HCT116 (cell line): ENCODE results near the gene LAMA4. TPM values are rescaled to one million over a fixed set of nuclear protein-coding genes. Genes with fewer than 3 reads are reported as not detected.

ENCODE experiments used
- ATAC-seq: fragments of 200-7000 bp; cut with Tn5 transposase; 2 replicates; pipeline ENCODE4 v1.9.1; 2020; ENCODE audit warnings: mild to moderate bottlenecking, moderate library complexity
- BruUV-seq: library from RNA; stranded (reverse); fragments of 400-500 nt; replicated peaks from 2 replicates; lab custom pipeline; 2021; lab: Mats Ljungman, UMichigan
- CTCF ChIA-PET: fragments of 300-600 bp; sonication (Branson Sonifier 250); formaldehyde crosslinking; loops from one replicate; lab custom pipeline; 2021; ENCODE audit warnings: antibody characterized with exemption; lab: Charles Lee
- POLR2A ChIA-PET: fragments of 300-600, 350-600 bp; sonication (Branson Sonifier 250); formaldehyde crosslinking; loops from one replicate; lab custom pipeline; 2021; ENCODE audit warnings: antibody characterized with exemption; lab: Charles Lee
- RAD21 ChIA-PET, 2 experiments: fragments of 300-600 bp; sonication (Branson Sonifier 250); formaldehyde crosslinking; loops; one replicate each; lab custom pipeline; 2023; ENCODE audit warnings: low total read pairs in 2 of 2; ENCODE audit not compliant: uncharacterized antibody in 2 of 2, unreplicated experiment in 2 of 2, low non-redundant PET in 1 of 2; lab: Charles Lee
- DNase-seq: peaks from one replicate; pipeline ENCODE4 v3.0.0-alpha.2; 2010; ENCODE audit warnings: low read depth, low spot score
- H2AFZ ChIP-seq: fragments of 200-600 bp; shearing (Covaris generic), sonication (generic); 2 replicates; pipeline ENCODE4 v1.6.1; 2017; ENCODE audit warnings: low read depth, mixed run types, mixed read lengths, antibody characterized with exemption, low read length; ENCODE audit not compliant: poor library complexity, severe bottlenecking
- H3K27ac ChIP-seq: 2 replicates; pipeline ENCODE4 v1.5.1; 2012; ENCODE audit warnings: low read depth, low read length
- H3K27me3 ChIP-seq: fragments of 200-600 bp; sonication (generic); 2 replicates; pipeline ENCODE4 v1.6.1; 2016; ENCODE audit warnings: mixed run types, low read length, mixed read lengths; ENCODE audit not compliant: insufficient read depth
- H3K36me3 ChIP-seq, 2 experiments: fragments of 200-500 bp in 1 of 2; fragments of 200-600 bp in 1 of 2; sonication (Bioruptor generic) in 1 of 2; sonication (generic) in 1 of 2; 2 replicates each; pipeline versions ENCODE4 v1.5.1 to v1.6.1; 2014 to 2016; ENCODE audit warnings: low read length in 2 of 2, inconsistent platforms in 1 of 2, mixed read lengths in 1 of 2, mixed run types in 1 of 2; ENCODE audit not compliant: insufficient read depth in 2 of 2, control insufficient read depth in 1 of 2
- H3K4me1 ChIP-seq, 2 experiments: fragments of 200-600 bp in 1 of 2; sonication (generic) in 1 of 2; 2 replicates each; pipeline versions ENCODE4 v1.5.1 to v1.6.1; 2012 to 2017; ENCODE audit warnings: low read length in 2 of 2, inconsistent platforms in 1 of 2, mild to moderate bottlenecking in 1 of 2, mixed read lengths in 1 of 2, mixed run types in 1 of 2, moderate library complexity in 1 of 2; ENCODE audit not compliant: insufficient read depth in 2 of 2, control insufficient read depth in 1 of 2
- H3K4me2 ChIP-seq: fragments of 200-600 bp; sonication (generic); 2 replicates; pipeline ENCODE4 v1.6.1; 2017; ENCODE audit warnings: mixed run types, low read length, mixed read lengths
- H3K4me3 ChIP-seq, 2 experiments: fragments of 200-600 bp in 1 of 2; sonication (generic) in 1 of 2; replicated peaks in 1 of 2; 2 replicates each; pipeline ENCODE4 v1.5.1; 2011 to 2016; ENCODE audit warnings: low read length in 2 of 2, control low read depth in 1 of 2, low read depth in 1 of 2, mild to moderate bottlenecking in 1 of 2, mixed read lengths in 1 of 2, mixed run types in 1 of 2
- H3K79me2 ChIP-seq: fragments of 200-600 bp; sonication (generic); 2 replicates; pipeline ENCODE4 v1.6.1; 2017; ENCODE audit warnings: mild to moderate bottlenecking, mixed run types, low read length, moderate library complexity, mixed read lengths; ENCODE audit not compliant: insufficient read depth
- H3K9ac ChIP-seq: fragments of 200-600 bp; sonication (generic); 2 replicates; pipeline ENCODE4 v1.6.1; 2016; ENCODE audit warnings: low read length, mixed read lengths
- H3K9me2 ChIP-seq: fragments of 200-600 bp; sonication (generic), shearing (Covaris generic); 2 replicates; pipeline ENCODE4 v1.6.1; 2017; ENCODE audit warnings: mixed run types, mild to moderate bottlenecking, moderate library complexity; ENCODE audit not compliant: insufficient read depth
- H3K9me3 ChIP-seq, 2 experiments: fragments of 200-500 bp in 1 of 2; fragments of 200-600 bp in 1 of 2; sonication (Bioruptor generic) in 1 of 2; sonication (generic) in 1 of 2; 2 replicates each; pipeline ENCODE4 v1.6.1; 2014 to 2017; ENCODE audit warnings: low read length in 2 of 2, mixed read lengths in 2 of 2, inconsistent platforms in 1 of 2, low read depth in 1 of 2, mild to moderate bottlenecking in 1 of 2, mixed run types in 1 of 2, moderate library complexity in 1 of 2; ENCODE audit not compliant: control insufficient read depth in 1 of 2, insufficient read depth in 1 of 2
- H4K20me1 ChIP-seq: fragments of 200-600 bp; sonication (generic), shearing (Covaris generic); 2 replicates; pipeline ENCODE4 v1.6.1; 2017; ENCODE audit warnings: mixed run types, mild to moderate bottlenecking, moderate library complexity; ENCODE audit not compliant: insufficient read depth
- EGR1 ChIP-seq: IDR thresholded peaks from 2 replicates; pipeline ENCODE4 v1.6.1; 2012; ENCODE audit warnings: low read depth
- ELF1 ChIP-seq: IDR thresholded peaks from 2 replicates; pipeline ENCODE4 v1.6.1; 2012; ENCODE audit warnings: low read depth, borderline replicate concordance
- EZH2phosphoT487 ChIP-seq: fragments of 200-600 bp; IDR thresholded peaks from 2 replicates; pipeline ENCODE4 v1.6.1; 2018; ENCODE audit warnings: antibody characterized with exemption, borderline replicate concordance
- FOSL1 ChIP-seq: IDR thresholded peaks from 2 replicates; pipeline ENCODE4 v1.6.1; 2012; ENCODE audit warnings: low read depth
- JUND ChIP-seq: IDR thresholded peaks from 2 replicates; pipeline ENCODE4 v1.6.1; 2012
- POLR2AphosphoS5 ChIP-seq: IDR thresholded peaks from 2 replicates; pipeline ENCODE4 v1.6.1; 2011; ENCODE audit warnings: mild to moderate bottlenecking, low read depth, low read length, moderate library complexity
- SP1 ChIP-seq: IDR thresholded peaks from 2 replicates; pipeline ENCODE4 v1.6.1; 2012; ENCODE audit warnings: low read depth
- SRF ChIP-seq: IDR thresholded peaks from 2 replicates; pipeline ENCODE4 v1.6.1; 2012; ENCODE audit warnings: low read depth
- YY1 ChIP-seq: IDR thresholded peaks from 2 replicates; pipeline ENCODE4 v1.6.1; 2011; ENCODE audit warnings: low read length, low read depth, moderate library complexity, mild to moderate bottlenecking; ENCODE audit not compliant: insufficient replicate concordance; ENCODE audit errors: extremely low read depth
- ZNF274 ChIP-seq: fragments of 200-500 bp; sonication (Bioruptor generic); IDR thresholded peaks from 2 replicates; pipeline ENCODE4 v1.6.1; 2014; ENCODE audit warnings: mild to moderate bottlenecking, low read depth, low read length, inconsistent platforms
- intact Hi-C: fragments of 100-400 bp; cut with micrococcal nuclease; formaldehyde crosslinking; loops from 2 replicates; pipeline ENCODE4 v1.10.0; 2022
- total RNA-seq: library from RNA; stranded (reverse); gene quantifications from one replicate; pipeline ENCODE4 v1.2.1, GENCODE V29; 2021; ENCODE audit not compliant: unreplicated experiment
- TF ChIP-seq, protein P1 (sequence below): IDR thresholded peaks from 2 replicates; pipeline ENCODE4 v1.6.1; 2012; ENCODE audit warnings: low read depth
- TF ChIP-seq, protein P2 (sequence below): IDR thresholded peaks from 2 replicates; pipeline ENCODE4 v1.6.1; 2012
- TF ChIP-seq, protein P3 (sequence below), 3 experiments: fragments of 200-600 bp in 1 of 3; sonication (generic) in 1 of 3; IDR thresholded peaks in 2 of 3; conservative IDR thresholded peaks in 1 of 3; 2 replicates each; pipeline ENCODE4 v1.5.1; 2012 to 2017; ENCODE audit warnings: low read depth in 2 of 3, low read length in 2 of 3, antibody characterized with exemption in 1 of 3, borderline replicate concordance in 1 of 3, control low read depth in 1 of 3, mild to moderate bottlenecking in 1 of 3, mixed read lengths in 1 of 3, mixed run types in 1 of 3, moderate library complexity in 1 of 3; ENCODE audit not compliant: insufficient read depth in 1 of 3

The LAMA4 gene
- total RNA-seq, 1 experiment from 2014 or later: 2.2 TPM

GRCh38 chr6:112291161-112291762 is 36.9 kb upstream of the LAMA4 start:
- Histone ChIP-seq H3K36me3 (no peaks in the 10 kb centered on the region), H3K79me2 (no peaks in the 10 kb centered on the region), H2AFZ (no peak overlapping the region), H3K9me3 (no peaks in the 10 kb centered on the region), H3K9ac (no peak overlapping the region), H3K4me2 (no peak overlapping the region), H3K9me2 (no peaks in the 10 kb centered on the region), H3K4me3 (no peak overlapping the region), H4K20me1 (no peaks in the 10 kb centered on the region), H3K4me1 (no peaks in the 10 kb centered on the region), H3K27me3 (no peaks in the 10 kb centered on the region), H3K27ac (no peak overlapping the region)
- BruUV-seq: no TSS peak
- intact Hi-C loops: no loop called here
- ChIA-PET POLR2A (no interaction called here), RAD21 (no interaction called here), CTCF (no interaction called here)
- ATAC-seq (no peak), DNase-seq (no peak)
- no peak for TF ChIP-seq FOSL1
- TF ChIP-seq, protein P1, sequence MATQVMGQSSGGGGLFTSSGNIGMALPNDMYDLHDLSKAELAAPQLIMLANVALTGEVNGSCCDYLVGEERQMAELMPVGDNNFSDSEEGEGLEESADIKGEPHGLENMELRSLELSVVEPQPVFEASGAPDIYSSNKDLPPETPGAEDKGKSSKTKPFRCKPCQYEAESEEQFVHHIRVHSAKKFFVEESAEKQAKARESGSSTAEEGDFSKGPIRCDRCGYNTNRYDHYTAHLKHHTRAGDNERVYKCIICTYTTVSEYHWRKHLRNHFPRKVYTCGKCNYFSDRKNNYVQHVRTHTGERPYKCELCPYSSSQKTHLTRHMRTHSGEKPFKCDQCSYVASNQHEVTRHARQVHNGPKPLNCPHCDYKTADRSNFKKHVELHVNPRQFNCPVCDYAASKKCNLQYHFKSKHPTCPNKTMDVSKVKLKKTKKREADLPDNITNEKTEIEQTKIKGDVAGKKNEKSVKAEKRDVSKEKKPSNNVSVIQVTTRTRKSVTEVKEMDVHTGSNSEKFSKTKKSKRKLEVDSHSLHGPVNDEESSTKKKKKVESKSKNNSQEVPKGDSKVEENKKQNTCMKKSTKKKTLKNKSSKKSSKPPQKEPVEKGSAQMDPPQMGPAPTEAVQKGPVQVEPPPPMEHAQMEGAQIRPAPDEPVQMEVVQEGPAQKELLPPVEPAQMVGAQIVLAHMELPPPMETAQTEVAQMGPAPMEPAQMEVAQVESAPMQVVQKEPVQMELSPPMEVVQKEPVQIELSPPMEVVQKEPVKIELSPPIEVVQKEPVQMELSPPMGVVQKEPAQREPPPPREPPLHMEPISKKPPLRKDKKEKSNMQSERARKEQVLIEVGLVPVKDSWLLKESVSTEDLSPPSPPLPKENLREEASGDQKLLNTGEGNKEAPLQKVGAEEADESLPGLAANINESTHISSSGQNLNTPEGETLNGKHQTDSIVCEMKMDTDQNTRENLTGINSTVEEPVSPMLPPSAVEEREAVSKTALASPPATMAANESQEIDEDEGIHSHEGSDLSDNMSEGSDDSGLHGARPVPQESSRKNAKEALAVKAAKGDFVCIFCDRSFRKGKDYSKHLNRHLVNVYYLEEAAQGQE: no peak
- TF ChIP-seq JUND: no peak
- TF ChIP-seq EGR1: no peak
- TF ChIP-seq, protein P2, sequence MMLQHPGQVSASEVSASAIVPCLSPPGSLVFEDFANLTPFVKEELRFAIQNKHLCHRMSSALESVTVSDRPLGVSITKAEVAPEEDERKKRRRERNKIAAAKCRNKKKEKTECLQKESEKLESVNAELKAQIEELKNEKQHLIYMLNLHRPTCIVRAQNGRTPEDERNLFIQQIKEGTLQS: no peak
- TF ChIP-seq, protein P3, sequence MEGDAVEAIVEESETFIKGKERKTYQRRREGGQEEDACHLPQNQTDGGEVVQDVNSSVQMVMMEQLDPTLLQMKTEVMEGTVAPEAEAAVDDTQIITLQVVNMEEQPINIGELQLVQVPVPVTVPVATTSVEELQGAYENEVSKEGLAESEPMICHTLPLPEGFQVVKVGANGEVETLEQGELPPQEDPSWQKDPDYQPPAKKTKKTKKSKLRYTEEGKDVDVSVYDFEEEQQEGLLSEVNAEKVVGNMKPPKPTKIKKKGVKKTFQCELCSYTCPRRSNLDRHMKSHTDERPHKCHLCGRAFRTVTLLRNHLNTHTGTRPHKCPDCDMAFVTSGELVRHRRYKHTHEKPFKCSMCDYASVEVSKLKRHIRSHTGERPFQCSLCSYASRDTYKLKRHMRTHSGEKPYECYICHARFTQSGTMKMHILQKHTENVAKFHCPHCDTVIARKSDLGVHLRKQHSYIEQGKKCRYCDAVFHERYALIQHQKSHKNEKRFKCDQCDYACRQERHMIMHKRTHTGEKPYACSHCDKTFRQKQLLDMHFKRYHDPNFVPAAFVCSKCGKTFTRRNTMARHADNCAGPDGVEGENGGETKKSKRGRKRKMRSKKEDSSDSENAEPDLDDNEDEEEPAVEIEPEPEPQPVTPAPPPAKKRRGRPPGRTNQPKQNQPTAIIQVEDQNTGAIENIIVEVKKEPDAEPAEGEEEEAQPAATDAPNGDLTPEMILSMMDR (IDR thresholded peaks at IDR 0.05 in 2 of 3, conservative IDR thresholded peaks at IDR 0.05 in 1 of 3; ENCODE audit: borderline replicate concordance in 1 of 3, insufficient read depth in 1 of 3, low read depth in 2 of 3, low read length in 2 of 3): no peak
- TF ChIP-seq ZNF274: no peak
- no peak for TF ChIP-seq SRF
- TF ChIP-seq ELF1: no peak
- no peak for TF ChIP-seq POLR2AphosphoS5
- TF ChIP-seq SP1: no peak
- TF ChIP-seq YY1: no peak
- TF ChIP-seq EZH2phosphoT487: no peak
